ACHN (cell line): Measurements from ENCODE around the gene RAB11B.
A peak's percentile ranks its signal among the peaks of the same experiment; 100 is the strongest.
"Not testable (repeated sequence)": the region's sequence is repeated elsewhere in the genome, so short reads cannot be mapped to it uniquely, and the experiment has no call there.

Experiments used
- DNase-seq: peaks from one replicate; pipeline ENCODE4 v3.0.0-alpha.2; 2015
- in situ Hi-C: cut with HindIII; loops from 2 replicates; pipeline ENCODE4 v1.10.0; 2017; ENCODE audit warnings: low sequenced_read_pairs, low pct_ligation_motif_present, low pct_unique_long_range_greater_than_20kb

The RAB11B gene

GRCh38 chr19:8391198-8392016, 1.2 kb downstream of the RAB11B start:
- in situ Hi-C loops, result no loop called here
- no peak for DNase-seq

- in situ Hi-C loops, result no loop called here
Observed at GRCh38 chr19:8392017-8392591, 1.9 kb downstream of the RAB11B start.

GRCh38 chr19:8393192-8393870, 3.2 kb downstream of the RAB11B start:
- in situ Hi-C loops, result no loop called here
- DNase-seq, result no peak

More at GRCh38 chr19:8392017-8392591, 1.9 kb downstream of the RAB11B start:
- no peak for DNase-seq

- in situ Hi-C loops, result no loop called here
Observed at GRCh38 chr19:8393871-8394250, 3.7 kb downstream of the RAB11B start.

GRCh38 chr19:8395621-8396082, 5.5 kb downstream of the RAB11B start:
- in situ Hi-C loops, result no loop called here

More at GRCh38 chr19:8393871-8394250, 3.7 kb downstream of the RAB11B start:
- DNase-seq, result no peak

GRCh38 chr19:8396185-8396562, 6.0 kb downstream of the RAB11B start:
- in situ Hi-C loops, result no loop called here
- no peak for DNase-seq

More at GRCh38 chr19:8395621-8396082, 5.5 kb downstream of the RAB11B start:
- DNase-seq, result no peak

GRCh38 chr19:8396563-8397203, 6.5 kb downstream of the RAB11B start:
- in situ Hi-C loops, result no loop called here
- peak; percentile 42 for DNase-seq

GRCh38 chr19:8397271-8397670, 7.1 kb downstream of the RAB11B start:
- in situ Hi-C loops, result no loop called here
- no peak for DNase-seq

GRCh38 chr19:8397746-8398310, 7.7 kb downstream of the RAB11B start:
- DNase-seq, result no peak
- in situ Hi-C loops, result no loop called here

GRCh38 chr19:8398311-8398771, 8.2 kb downstream of the RAB11B start:
- DNase-seq, result no peak
- in situ Hi-C loops, result no loop called here

- in situ Hi-C loops, result no loop called here
Observed at GRCh38 chr19:8399681-8400188, 9.6 kb downstream of the RAB11B start.

GRCh38 chr19:8401981-8402411, 11.8 kb downstream of the RAB11B start:
- DNase-seq, result no peak
- in situ Hi-C loops, result no loop called here

More at GRCh38 chr19:8399681-8400188, 9.6 kb downstream of the RAB11B start:
- DNase-seq, result no peak

GRCh38 chr19:8403098-8403819, 13.1 kb downstream of the RAB11B start:
- in situ Hi-C loops, result no loop called here
- DNase-seq, result no peak

GRCh38 chr19:8403820-8404109, 13.6 kb downstream of the RAB11B start:
- no peak for DNase-seq
- in situ Hi-C loops, result no loop called here

GRCh38 chr19:8404391-8405151, 14.4 kb downstream of the RAB11B start:
- in situ Hi-C loops, result no loop called here
- DNase-seq, result no peak

GRCh38 chr19:8410718-8411117, 20.6 kb downstream of the RAB11B start:
- DNase-seq, in situ Hi-C loops: not testable (repeated sequence)
